ENCODE data around the gene ARMC3.
"Not testable (repeated sequence)": the region's sequence is repeated elsewhere in the genome, so short reads cannot be mapped to it uniquely, and the experiment has no call there.

ARMC3 gene

GRCh38 chr10:22927661-22928403 is at the start of gene ARMC3:
Gene ARMC3 (plus strand): TSS chr10:22928053. CDS start chr10:22931997, 3,944 bp downstream.
- DNase-seq = peak; percentile 75

GRCh38 chr10:22891797-22892196 is 36.1 kb upstream of the ARMC3 start:
- DNase-seq = no peak

GRCh38 chr10:22893781-22894180 is 34.1 kb upstream of the ARMC3 start:
- DNase-seq = no peak

- DNase-seq = no peak
Measured at GRCh38 chr10:22894714-22895113, 33.1 kb upstream of the ARMC3 start.

- no peak for DNase-seq
Measured at GRCh38 chr10:22895252-22895651, 32.6 kb upstream of the ARMC3 start.

GRCh38 chr10:22897371-22897770 is 30.5 kb upstream of the ARMC3 start:
- no peak for DNase-seq

GRCh38 chr10:22899307-22899706 is 28.5 kb upstream of the ARMC3 start:
- no peak for DNase-seq

- no peak for DNase-seq
Measured at GRCh38 chr10:22899775-22900174, 28.1 kb upstream of the ARMC3 start.

- DNase-seq = no peak
Measured at GRCh38 chr10:22900841-22901601, 26.8 kb upstream of the ARMC3 start.

- not testable (repeated sequence) for DNase-seq
Measured at GRCh38 chr10:22902147-22902546, 25.7 kb upstream of the ARMC3 start.

GRCh38 chr10:22903694-22904093 is 24.2 kb upstream of the ARMC3 start:
- DNase-seq = no peak

- no peak for DNase-seq
Measured at GRCh38 chr10:22906767-22907166, 21.1 kb upstream of the ARMC3 start.

GRCh38 chr10:22908837-22909236 is 19.0 kb upstream of the ARMC3 start:
- no peak for DNase-seq

GRCh38 chr10:22909673-22910072 is 18.2 kb upstream of the ARMC3 start:
- not testable (repeated sequence) for DNase-seq

GRCh38 chr10:22911067-22911466 is 16.8 kb upstream of the ARMC3 start:
- DNase-seq = no peak

GRCh38 chr10:22911889-22912762 is 15.7 kb upstream of the ARMC3 start:
- DNase-seq = no peak

- peak; percentile 43 for DNase-seq
Measured at GRCh38 chr10:22912763-22913384, 15.0 kb upstream of the ARMC3 start.

GRCh38 chr10:22913474-22914092 is 14.3 kb upstream of the ARMC3 start:
- DNase-seq = peak; percentile 46

- DNase-seq = no peak
Measured at GRCh38 chr10:22915314-22915713, 12.5 kb upstream of the ARMC3 start.

GRCh38 chr10:22925088-22925487 is 2.8 kb upstream of the ARMC3 start:
- DNase-seq = no peak

GRCh38 chr10:22927166-22927565 is 687 bp upstream of the ARMC3 start:
- no peak for DNase-seq

GRCh38 chr10:22929053-22929452 is 1.2 kb downstream of the ARMC3 start:
- DNase-seq = not testable (repeated sequence)

Measured in CD4-positive, alpha-beta T cell treated with Interleukin-17A for 1 hour (primary cell).